Urinary bladder (tissue), 4 donors: Measurements from ENCODE around the gene SLC48A1. TPM values are rescaled to one million over a fixed set of nuclear protein-coding genes. Genes with fewer than 3 reads are reported as not detected.

Source experiments
- DNase-seq: peaks from one replicate; pipeline ENCODE4 v3.0.0-alpha.2; 2015; ENCODE audit errors: extremely low spot score
- H3K27ac ChIP-seq: one replicate; pipeline ENCODE4 v1.5.1; 2013; ENCODE audit warnings: low read depth, mild to moderate bottlenecking, moderate library complexity
- H3K36me3 ChIP-seq: one replicate; pipeline ENCODE4 v1.6.1; 2013; ENCODE audit warnings: mild to moderate bottlenecking, moderate library complexity; ENCODE audit not compliant: insufficient read depth
- H3K4me1 ChIP-seq: one replicate; pipeline ENCODE4 v1.6.1; 2013; ENCODE audit warnings: mild to moderate bottlenecking, moderate library complexity; ENCODE audit not compliant: insufficient read depth
- H3K4me3 ChIP-seq: one replicate; pipeline ENCODE4 v1.5.1; 2013; ENCODE audit warnings: low read depth, low read length
- whole genome bisulfite sequencing: extraction: QIAGEN DNeasy Blood & Tissue Kit; methylation state at CpG from one replicate; pipeline ENCODE4 v1.1.7; 2013; 5-methylcytosine and 5-hydroxymethylcytosine counted together
- polyA plus RNA-seq: library from polyadenylated mRNA; stranded (reverse); fragments of 200-250 nt; gene quantifications from one replicate; pipeline ENCODE4 v1.2.3, GENCODE V29; 2013
- total RNA-seq: library from RNA; depleted of rRNA; stranded (reverse); fragments of >200 nt; gene quantifications from one replicate; pipeline ENCODE4 v1.2.3, GENCODE V29; 2014
- donor health status: healthy with polysubstance abuse.
- donor health status: healthy.

The SLC48A1 gene
- total and polyA plus RNA-seq, 2 donors, result 8.6 to 31.1 TPM

DNA sequence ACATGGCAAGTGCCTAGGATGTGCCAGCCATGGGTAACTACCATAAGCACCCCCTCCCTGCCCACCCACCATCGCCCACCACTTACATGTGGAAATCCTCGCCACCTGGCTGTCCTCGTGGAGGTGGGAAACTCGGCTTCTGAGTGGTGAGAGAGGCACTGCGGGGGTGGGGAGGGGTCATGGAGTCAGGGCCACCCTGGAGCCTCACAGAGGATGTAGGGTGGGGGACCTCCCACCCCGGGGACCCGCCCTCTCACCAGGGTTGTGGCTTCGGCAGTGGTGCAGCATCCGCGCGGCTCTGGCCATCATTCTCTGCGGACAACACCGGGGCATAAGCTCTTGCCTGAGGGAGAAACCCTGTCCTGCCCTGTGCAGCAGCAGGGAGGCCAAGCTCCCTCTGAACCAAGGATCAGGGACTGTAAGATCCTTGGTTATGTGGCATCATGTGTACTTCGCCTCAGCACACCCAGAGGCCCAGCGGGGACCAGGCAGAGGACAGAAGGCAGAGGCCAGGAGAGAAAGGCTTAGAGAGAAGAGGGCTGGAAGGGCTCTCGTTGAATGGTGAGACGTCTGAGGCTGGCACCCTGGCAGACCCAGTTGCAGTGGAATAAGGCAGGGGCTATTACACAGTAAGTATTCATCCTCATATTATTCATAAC is 35.0 kb upstream of the SLC48A1 start:
- DNase-seq, result no peak

DNA sequence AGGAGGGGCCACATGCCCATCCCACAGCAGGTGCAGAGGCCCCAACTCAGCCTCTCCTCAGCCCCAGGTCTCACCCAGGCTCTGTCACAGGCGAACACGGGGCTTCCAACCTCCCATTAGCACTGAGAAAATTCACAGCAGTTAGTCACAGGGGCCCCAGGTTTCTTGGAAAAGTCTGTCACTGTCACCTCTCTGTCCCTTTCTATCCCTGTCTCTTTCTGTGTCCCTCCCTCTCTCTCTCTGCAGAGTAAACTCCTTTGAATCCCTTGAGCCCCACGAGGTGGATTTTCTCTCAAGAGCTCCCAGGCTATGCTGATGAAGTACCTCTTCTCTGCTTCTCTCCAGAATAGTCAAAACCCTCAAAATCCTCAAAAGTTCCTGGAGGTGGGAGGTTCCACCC is 33.7 kb upstream of the SLC48A1 start:
- 93% methylated on average over 3 of the region's 3 CpGs for WGBS
- H3K27ac ChIP-seq, result no peak overlapping the region

More for the DNA sequence above, 35.0 kb upstream of the SLC48A1 start:
- Histone ChIP-seq H3K36me3 (no peaks in the 10 kb centered on the region), H3K4me3 (no peak overlapping the region), H3K4me1 (no peaks in the 10 kb centered on the region), H3K27ac (peak overlapping the region; percentile 62)
- WGBS, result 83% methylated on average over 17 of the region's 17 CpGs

DNA sequence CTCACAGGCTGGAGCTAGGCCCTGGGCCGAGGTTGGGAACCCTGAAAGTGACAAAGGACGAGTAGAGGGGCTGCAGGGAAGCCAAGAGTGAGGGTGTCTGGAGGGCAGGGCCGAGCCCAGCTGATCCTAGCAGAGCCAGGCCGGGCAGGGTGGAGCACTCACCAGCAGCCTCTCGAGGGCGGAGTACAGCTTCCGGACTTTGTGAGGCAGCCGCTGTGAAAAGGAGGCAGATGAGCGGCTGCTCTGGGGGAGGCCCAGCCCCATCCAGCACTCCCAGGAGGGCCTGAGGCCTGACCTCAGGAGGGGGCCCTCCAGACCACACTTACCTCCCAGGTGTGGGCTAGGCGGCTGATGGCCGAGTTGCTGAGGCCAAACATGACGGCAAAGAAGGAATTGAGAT is 33.1 kb upstream of the SLC48A1 start:
- no peak for DNase-seq
- H3K4me3 ChIP-seq, result no peak overlapping the region
- no peak overlapping the region for H3K27ac ChIP-seq
- WGBS, result 76% methylated on average over 12 of the region's 12 CpGs
- no peaks in the 10 kb centered on the region for H3K36me3 ChIP-seq
- H3K4me1 ChIP-seq, result no peaks in the 10 kb centered on the region

More for the DNA sequence above, 33.7 kb upstream of the SLC48A1 start:
- Histone ChIP-seq H3K36me3 (no peaks in the 10 kb centered on the region), H3K4me1 (no peaks in the 10 kb centered on the region), H3K4me3 (no peak overlapping the region)
- no peak for DNase-seq

DNA sequence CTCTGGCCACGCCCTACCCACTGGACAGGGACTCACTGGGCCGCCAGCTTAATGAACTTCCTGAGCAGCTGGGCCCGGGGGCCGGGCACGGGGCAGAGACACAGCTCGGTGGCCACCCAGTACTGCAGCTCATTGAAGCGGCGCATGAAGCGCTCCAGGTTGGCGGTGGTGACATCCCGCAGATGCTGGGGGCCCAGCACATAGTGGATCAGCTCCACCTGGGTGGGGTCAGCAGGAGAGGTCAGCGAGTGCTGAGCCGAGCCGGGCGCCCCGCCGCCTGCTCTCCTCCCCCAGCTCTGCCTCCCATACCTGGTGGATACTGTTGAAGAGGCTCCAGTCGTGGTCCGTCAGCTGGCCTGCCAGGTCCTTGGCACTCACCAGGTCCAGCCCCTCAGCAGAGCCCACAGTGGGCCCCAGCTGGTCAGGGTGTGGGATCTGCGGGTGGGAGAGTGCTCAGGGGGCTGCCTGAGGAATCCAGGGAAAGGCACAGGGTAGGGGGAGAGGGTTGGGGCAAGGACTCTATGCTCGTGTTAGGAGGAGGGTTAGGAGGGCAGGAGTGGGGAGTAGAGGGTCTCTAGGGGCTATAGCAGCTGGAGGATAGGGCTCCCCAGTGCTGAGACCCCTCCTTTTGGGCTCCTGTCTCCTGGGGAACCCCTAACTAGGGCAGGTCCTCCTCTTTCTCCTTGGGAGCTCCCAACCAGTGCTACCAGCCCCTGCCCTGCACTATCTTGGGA is 32.3 kb upstream of the SLC48A1 start:
- Histone ChIP-seq H3K27ac (no peak overlapping the region), H3K4me3 (no peak overlapping the region), H3K4me1 (no peaks in the 10 kb centered on the region), H3K36me3 (no peaks in the 10 kb centered on the region)
- no peak for DNase-seq
- WGBS, result 86% methylated on average over 21 of the region's 21 CpGs

DNA sequence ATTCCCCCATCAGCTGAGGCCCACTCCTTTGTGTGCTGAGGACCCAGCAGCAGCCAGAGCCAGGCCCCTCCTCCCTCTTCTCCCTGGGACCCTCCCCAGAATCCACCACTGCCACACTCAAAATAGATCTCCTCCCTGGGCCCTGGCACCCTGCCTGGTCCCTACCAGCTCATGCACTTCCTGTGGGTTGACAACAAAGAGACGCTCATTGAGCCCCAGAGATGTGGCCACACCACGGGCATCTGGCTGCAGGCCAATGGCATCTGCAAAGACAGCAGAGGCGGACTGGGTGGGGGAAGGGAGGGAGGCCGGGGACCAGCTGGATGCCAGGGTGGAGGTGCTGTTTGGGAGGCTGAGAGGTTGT is 31.7 kb upstream of the SLC48A1 start:
- DNase-seq, result no peak
- no peaks in the 10 kb centered on the region for H3K36me3 ChIP-seq
- no peak overlapping the region for H3K4me3 ChIP-seq
- WGBS, result 39% methylated on average over 4 of the region's 4 CpGs
- no peaks in the 10 kb centered on the region for H3K4me1 ChIP-seq
- H3K27ac ChIP-seq, result no peak overlapping the region

DNA sequence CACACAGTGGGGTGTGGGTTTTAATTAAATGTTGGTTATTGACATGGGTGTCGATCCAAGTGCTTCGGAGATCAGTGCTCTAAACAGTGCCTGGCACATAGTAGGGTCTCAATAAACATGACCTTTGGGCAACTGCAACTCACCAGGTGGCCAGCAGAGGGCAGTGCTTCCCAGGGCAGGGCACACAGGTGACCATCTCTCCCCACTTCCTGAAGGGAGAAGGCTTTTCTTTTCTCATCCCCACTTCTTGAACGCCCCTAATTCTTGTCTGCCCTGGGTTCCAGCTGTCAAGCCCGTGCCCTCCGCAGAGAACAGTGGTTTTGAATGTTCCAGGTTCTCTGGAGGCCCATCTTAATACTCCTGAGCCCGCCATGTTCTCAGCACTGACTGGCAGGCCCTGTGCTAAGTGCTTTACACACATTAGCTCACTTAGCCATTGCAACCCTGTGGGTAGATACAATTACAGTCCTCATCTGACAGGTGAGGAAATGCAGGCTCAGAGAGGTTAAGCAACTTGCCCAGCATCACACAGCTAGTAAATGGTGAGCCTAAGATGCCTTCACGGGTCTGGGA is 30.7 kb upstream of the SLC48A1 start:
- Histone ChIP-seq H3K36me3 (no peaks in the 10 kb centered on the region), H3K4me3 (no peak overlapping the region), H3K4me1 (no peaks in the 10 kb centered on the region), H3K27ac (no peak overlapping the region)
- no peak for DNase-seq
- 80% methylated on average over 7 of the region's 7 CpGs for WGBS

DNA sequence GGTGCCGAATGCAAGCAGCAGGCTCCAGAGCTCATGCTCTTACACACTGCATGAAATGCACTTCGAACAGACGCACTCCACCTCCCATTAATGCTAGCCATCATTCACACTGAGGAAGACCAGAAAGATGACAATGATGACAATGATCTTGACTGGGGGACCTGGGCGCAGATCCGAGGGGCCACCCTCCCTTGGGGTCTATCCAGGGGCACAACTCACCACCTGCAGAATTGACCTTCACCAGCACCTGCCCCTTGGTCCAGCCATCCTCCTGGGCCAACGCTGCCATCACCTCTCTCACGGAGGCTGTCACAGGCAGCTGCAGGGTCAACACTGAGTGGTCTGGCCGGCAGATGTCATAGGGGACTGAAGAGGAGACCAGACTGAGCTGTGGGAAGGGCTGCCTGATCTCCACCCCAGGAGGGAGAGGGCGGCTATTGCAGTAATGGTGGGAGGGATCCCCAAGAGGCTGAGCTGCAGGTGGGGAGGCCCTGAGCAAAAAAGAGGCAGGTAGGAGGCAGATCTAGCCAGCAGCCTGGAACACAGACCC is 29.7 kb upstream of the SLC48A1 start:
- Histone ChIP-seq H3K4me3 (no peak overlapping the region), H3K27ac (no peak overlapping the region), H3K36me3 (no peaks in the 10 kb centered on the region), H3K4me1 (no peaks in the 10 kb centered on the region)
- no peak for DNase-seq
- 87% methylated on average over 9 of the region's 9 CpGs for WGBS

DNA sequence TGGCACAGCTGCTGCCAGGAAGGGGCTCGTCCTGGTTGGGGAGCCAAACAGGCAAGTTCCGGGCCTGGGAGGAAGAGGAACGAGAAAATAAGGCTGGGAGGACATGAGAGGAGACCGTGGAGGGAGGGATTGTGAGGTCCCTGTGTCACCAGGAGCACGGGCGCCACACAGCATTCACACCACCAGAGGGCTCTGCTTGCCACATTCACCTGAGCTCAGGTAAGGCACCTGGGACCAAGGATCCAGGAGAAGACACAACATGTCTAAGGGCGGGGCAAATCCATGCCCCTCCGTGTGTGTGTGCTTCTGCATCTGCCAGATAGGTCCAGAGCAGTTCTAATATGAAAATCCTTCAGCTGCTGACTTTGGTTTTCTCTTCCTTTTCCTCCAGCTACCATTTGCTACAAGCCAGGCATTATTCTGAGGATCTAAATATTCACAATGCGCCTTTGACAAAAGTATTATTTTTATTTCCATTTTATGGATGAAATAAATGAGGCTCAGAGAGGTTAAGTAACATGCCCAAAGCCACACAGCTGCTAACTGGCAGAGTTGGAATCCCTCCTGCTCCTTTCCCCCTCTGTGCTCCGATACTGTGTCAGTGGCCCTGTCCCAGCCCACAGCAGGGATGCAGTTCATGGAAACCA is 28.9 kb upstream of the SLC48A1 start:
- no peaks in the 10 kb centered on the region for H3K36me3 ChIP-seq
- H3K4me1 ChIP-seq, result no peaks in the 10 kb centered on the region
- H3K4me3 ChIP-seq, result no peak overlapping the region
- no peak overlapping the region for H3K27ac ChIP-seq
- 58% methylated on average over 10 of the region's 10 CpGs for WGBS
- no peak for DNase-seq

DNA sequence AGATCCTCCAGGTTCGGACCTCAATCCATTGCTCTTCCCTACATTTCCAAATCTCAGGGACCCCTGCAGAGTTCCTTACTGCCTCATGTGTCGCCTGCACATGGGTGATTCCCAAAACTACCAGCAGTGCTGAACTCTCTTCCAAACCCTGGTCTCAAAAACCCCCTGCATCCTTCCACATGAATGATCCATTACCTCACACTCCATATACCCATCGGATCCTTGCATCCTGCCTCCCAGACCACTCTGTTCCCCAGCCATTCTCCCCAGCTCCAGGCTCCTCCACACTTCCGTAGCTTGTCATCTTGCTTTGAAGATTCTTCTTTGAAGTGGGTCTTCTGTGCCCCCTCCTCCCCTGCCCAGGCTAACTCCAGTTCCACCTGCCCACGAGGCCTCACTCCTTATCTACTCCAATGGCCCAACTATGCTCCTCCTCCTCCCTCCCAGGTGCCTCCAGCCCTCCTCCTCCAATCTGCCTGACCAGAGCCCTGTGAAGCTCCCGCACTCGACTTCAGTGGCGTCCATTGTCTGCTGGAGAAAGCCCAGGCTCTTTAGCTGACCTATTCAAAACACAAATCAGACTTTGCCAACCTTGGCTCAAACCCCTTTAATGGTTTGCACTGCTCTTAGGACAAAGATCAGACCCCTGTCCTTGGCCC is 28.1 kb upstream of the SLC48A1 start:
- DNase-seq, result no peak
- Histone ChIP-seq H3K4me3 (no peak overlapping the region), H3K36me3 (no peaks in the 10 kb centered on the region), H3K4me1 (no peaks in the 10 kb centered on the region), H3K27ac (no peak overlapping the region)
- 79% methylated on average over 8 of the region's 8 CpGs for WGBS

DNA sequence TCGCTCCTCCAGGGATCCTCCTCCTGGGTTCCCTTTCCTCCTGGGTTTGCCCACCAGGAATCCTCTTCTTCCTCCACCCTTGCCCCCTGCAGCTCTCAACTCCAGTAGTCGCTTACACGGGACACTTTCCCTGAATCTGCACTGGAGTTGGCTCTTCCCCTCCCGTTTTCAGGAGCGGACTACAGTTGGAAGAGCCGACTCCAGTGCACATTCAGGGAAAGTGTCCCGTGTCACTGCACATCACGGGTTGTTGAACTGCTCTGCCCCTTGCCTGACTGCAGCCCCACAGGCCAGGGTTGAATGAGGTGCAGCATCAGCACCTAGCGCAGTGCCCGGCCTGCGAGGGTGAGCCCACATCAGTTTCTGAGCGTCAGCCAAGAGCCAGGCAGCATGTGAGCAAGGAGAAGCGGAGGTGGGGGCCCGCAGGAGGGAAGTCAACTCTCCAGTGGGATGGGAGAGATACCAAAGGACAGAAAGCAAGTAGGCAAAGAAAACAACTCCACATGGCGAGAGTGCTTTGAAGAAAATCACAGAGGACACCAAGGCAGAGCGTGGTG is 27.5 kb upstream of the SLC48A1 start:
- Histone ChIP-seq H3K27ac (no peak overlapping the region), H3K4me1 (no peaks in the 10 kb centered on the region), H3K4me3 (no peak overlapping the region), H3K36me3 (no peaks in the 10 kb centered on the region)
- DNase-seq, result no peak
- WGBS, result 66% methylated on average over 16 of the region's 16 CpGs

DNA sequence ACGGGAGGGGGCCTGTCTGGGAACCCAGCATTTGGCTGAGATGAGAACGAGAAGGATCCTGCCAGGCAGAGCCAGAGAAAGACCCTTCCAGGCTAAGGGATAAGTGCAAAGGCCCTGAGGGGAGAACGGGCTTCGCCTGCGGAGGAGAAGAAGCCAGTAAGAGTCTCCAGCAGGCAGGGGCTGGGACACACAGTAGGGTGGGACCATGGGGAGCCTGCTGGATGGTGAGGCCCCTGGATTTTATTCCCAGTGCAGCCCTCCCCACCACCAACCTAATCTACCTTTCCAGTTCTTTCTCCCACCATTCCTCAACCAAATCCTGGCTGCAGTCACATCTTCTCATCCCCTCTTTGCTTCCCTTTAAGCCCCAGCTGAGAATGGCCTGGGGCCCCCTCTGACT is 27.0 kb upstream of the SLC48A1 start:
- WGBS, result 79% methylated on average over 5 of the region's 5 CpGs
- DNase-seq, result no peak
- H3K4me3 ChIP-seq, result no peak overlapping the region
- no peak overlapping the region for H3K27ac ChIP-seq
- no peaks in the 10 kb centered on the region for H3K4me1 ChIP-seq
- H3K36me3 ChIP-seq, result no peaks in the 10 kb centered on the region

DNA sequence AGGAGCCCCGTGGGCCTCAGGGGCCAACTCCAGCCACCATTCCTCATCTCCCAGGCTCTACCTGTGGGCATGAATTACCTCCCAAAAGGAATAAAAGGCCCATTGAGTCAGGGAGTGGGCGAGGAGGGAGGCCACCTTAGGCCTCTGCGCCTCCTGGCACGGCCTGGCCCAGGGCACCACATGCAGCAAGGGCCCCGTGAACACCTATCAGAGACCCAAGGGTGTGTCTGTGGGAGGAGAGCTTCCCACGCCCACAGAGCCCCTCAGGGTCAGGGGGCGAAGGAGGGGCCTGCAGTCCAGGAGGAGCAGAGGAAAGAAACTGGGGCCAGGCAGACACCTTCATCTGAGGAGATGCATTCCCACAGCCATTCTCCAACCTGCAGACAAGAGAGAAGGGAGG is 26.5 kb upstream of the SLC48A1 start:
- no peak overlapping the region for H3K27ac ChIP-seq

DNA sequence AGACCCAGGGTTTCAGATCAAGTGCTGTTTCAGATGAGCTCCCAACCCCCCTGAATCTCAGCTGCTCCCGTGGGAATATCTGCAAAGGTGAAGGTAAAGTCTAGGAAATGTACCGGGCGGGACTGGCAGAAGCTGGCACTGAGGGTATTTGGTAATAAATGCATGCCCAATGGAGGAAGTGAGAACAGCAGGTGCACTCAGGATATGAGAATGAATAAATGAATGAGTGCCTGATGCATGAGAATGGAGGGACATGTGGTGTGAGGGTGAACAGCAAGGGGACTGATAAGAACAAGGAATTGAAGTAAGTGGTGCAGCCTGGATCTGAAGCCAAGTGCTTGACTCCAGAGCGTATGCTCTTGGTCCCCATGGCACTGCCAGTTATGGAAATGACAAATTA is 25.9 kb upstream of the SLC48A1 start:
- H3K36me3 ChIP-seq, result no peaks in the 10 kb centered on the region
- WGBS, result 92% methylated on average over 4 of the region's 4 CpGs
- no peak overlapping the region for H3K27ac ChIP-seq

More for the DNA sequence above, 26.5 kb upstream of the SLC48A1 start:
- Histone ChIP-seq H3K4me1 (no peaks in the 10 kb centered on the region), H3K36me3 (no peaks in the 10 kb centered on the region), H3K4me3 (no peak overlapping the region)
- DNase-seq, result no peak
- WGBS, result 89% methylated on average over 7 of the region's 7 CpGs

More for the DNA sequence above, 25.9 kb upstream of the SLC48A1 start:
- Histone ChIP-seq H3K4me1 (no peaks in the 10 kb centered on the region), H3K4me3 (no peak overlapping the region)
- DNase-seq, result no peak
